ENCODE results near the gene VPS16. TPM values are rescaled to one million over a fixed set of nuclear protein-coding genes. Genes with fewer than 3 reads are reported as not detected.

VPS16 gene
- total RNA-seq, 8 experiments from 2014 or later = 26.3 to 39.9 (median 33.8) TPM

DNA sequence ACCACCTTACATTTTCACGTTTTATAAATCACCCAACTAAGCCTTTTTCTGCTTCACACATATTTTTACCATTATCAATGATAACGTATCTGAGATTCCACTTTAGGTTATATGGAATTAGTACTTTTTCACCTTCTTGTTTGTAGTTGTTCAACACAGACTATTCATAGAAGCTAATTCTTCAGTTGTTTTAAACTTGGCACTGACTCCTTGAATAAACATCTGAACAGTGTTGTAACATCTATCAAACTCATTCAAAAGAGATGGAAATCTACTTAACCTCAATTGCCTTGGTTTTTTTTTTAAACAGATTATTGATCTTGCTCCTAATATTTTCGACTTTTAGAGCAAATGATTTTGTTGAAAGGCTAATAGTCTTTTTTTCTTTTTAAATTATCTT lies 67.0 kb downstream of the VPS16 start:
- ATAC-seq (replicated peaks in 6 of 8) = no peak
- 78 to 96% (median 92%) methylated on average over 2 to 3 of the region's 3 CpGs for whole genome bisulfite sequencing, 10 experiments
- H3K27ac ChIP-seq = no peak overlapping the region
- in situ Hi-C loops (cut with MboI; ENCODE audit: low pct_unique_long_range_greater_than_20kb in 2 of 9, low sequenced_read_pairs in 9 of 9, unreplicated experiment in 9 of 9) = no loop called here
- no peaks in the 10 kb centered on the region for H3K4me1 ChIP-seq (replicated peaks in 1 of 2)
- H3K4me3 ChIP-seq = no peak overlapping the region

DNA sequence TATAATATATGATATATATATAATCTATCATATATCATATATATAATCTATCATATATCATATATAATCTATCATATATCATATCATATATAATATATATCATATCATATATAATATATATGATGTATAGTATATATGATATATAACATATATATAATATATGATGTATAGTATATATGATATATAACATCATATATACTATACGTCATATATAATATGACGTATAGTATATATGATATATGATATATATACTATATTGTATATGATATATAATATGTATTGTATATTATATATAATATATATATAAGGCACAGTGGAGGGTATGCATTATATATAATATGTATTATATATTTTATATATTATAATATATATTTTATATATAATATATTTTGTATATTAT lies 69.4 kb downstream of the VPS16 start:
- no peak for ATAC-seq (replicated peaks in 6 of 8)
- Histone ChIP-seq H3K27ac (no peak overlapping the region), H3K4me1 (replicated peaks in 1 of 2) (no peaks in the 10 kb centered on the region), H3K4me3 (no peak overlapping the region)
- 89 to 100% (median 96%) methylated on average over 1 to 2 of the region's 2 CpGs; no CpG with 5 or more reads in 5 of the 10 experiments for WGBS, 10 experiments
- in situ Hi-C loops (cut with MboI; ENCODE audit: low pct_unique_long_range_greater_than_20kb in 2 of 9, low sequenced_read_pairs in 9 of 9, unreplicated experiment in 9 of 9) = no loop called here

DNA sequence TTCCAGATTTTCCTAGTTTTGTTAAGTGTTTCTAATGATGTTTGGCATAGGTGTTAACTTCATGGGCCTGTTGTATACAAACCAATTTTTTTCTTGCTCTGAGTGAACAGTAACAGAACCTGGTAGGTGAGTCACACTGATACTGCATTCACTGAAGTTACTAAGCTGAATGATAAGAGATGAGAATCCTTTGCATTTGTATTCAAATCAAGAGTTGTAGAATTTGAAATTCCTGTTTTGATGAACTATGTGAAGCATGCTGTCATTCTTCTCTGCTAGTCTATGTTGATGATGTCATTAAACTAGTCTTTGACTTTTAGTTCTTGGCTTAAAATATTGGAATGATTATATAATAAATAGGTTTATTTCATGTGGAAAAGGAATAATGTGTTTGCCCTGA lies 70.7 kb downstream of the VPS16 start:
- ATAC-seq (replicated peaks in 6 of 8) = peak in 2 of 8 experiments; percentile 23 to 34
- no peak overlapping the region for H3K27ac ChIP-seq
- H3K4me1 ChIP-seq (replicated peaks in 1 of 2) = no peaks in the 10 kb centered on the region
- no peak overlapping the region for H3K4me3 ChIP-seq
- in situ Hi-C loops (cut with MboI; ENCODE audit: low pct_unique_long_range_greater_than_20kb in 2 of 9, low sequenced_read_pairs in 9 of 9, unreplicated experiment in 9 of 9) = no loop called here

DNA sequence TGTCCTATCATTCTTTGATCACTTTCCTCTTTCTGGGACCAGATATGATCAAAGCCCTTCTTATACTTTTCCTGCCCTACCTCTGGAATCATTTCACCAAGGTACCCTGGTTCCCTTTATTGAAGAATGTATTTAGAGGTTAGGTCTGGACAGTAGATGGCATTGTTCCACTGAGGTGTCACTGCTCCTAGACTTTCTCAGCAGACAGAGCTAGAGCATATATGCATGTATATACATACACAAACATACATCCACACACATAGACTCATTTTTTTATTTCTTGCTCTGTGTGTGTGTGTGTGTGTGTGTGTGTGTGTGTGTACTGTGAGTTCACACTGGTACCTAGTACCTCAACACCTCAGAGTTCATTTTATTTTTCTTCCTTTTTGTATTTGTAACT lies 73.6 kb downstream of the VPS16 start:
- in situ Hi-C loops (cut with MboI; ENCODE audit: low pct_unique_long_range_greater_than_20kb in 2 of 9, low sequenced_read_pairs in 9 of 9, unreplicated experiment in 9 of 9) = no loop called here
- peak in 5 of 8 experiments; percentile 46 to 78 (median 66) for ATAC-seq (replicated peaks in 6 of 8)
- Histone ChIP-seq H3K4me3 (no peak overlapping the region), H3K27ac (no peak overlapping the region), H3K4me1 (replicated peaks in 1 of 2) (no peaks in the 10 kb centered on the region)

Other genes starting within 250 kb of the VPS16 start
- gene NOP56, start 188.1 kb upstream of the VPS16 start, total RNA-seq = 100 to 1,000 TPM; 131 to 482 (median 213) TPM
- 100 to 1,000 TPM in 3 of 8 experiments, 10 to 100 TPM in 5; 53.1 to 119 (median 74.9) TPM for gene IDH3B, start 176.5 kb upstream of the VPS16 start, total RNA-seq
- gene EBF4, start 148.0 kb upstream of the VPS16 start, total RNA-seq = 10 to 100 TPM in 2 of 8 experiments, 1 to 10 TPM in 6; 1.4 to 14.3 (median 8.2) TPM
- 10 to 100 TPM in 5 of 8 experiments, 1 to 10 TPM in 1, under 1 TPM in 1, not detected in 1; 0.84 to 53.5 (median 17.2) TPM for gene CPXM1, start 40.1 kb upstream of the VPS16 start, total RNA-seq
- under 1 TPM in 3 of 8 experiments, not detected in 5; 0.47 to 0.81 (median 0.67) TPM for gene C20orf141, start 25.8 kb upstream of the VPS16 start, total RNA-seq
- 1 to 10 TPM in 1 of 8 experiments, under 1 TPM in 4, not detected in 3; 0.13 to 1.4 (median 0.27) TPM for gene TMEM239, start 24.4 kb upstream of the VPS16 start, total RNA-seq
- 10 to 100 TPM; 24.5 to 49.6 (median 33.7) TPM for gene PCED1A, start 90 bp upstream of the VPS16 start, total RNA-seq
- 100 to 1,000 TPM in 1 of 8 experiments, 10 to 100 TPM in 7; 31.8 to 137 (median 58.2) TPM for gene PTPRA, start 32.7 kb downstream of the VPS16 start, total RNA-seq
- 1 to 10 TPM in 3 of 8 experiments, under 1 TPM in 4, not detected in 1; 0.27 to 1.2 (median 0.96) TPM for gene GNRH2, start 202.9 kb downstream of the VPS16 start, total RNA-seq
- gene MRPS26, start 205.3 kb downstream of the VPS16 start, total RNA-seq = 10 to 100 TPM; 33.9 to 68.1 (median 54.1) TPM
- not detected for gene OXT, start 230.9 kb downstream of the VPS16 start, total RNA-seq
- gene AVP, start 244.0 kb downstream of the VPS16 start, total RNA-seq = under 1 TPM in 1 of 8 experiments, not detected in 7; 0.22 TPM

Data from motor neuron (in vitro differentiated cells).